Testis (tissue), 2 donors: Measurements from ENCODE around the gene PSD2.

Experiments
- POLR2A ChIP-seq: fragments of 450-650 bp; IDR thresholded peaks from one replicate; pipeline ENCODE4 v1.6.1; 2017; ENCODE audit warnings: antibody characterized with exemption, mild to moderate bottlenecking, moderate library complexity
- TF ChIP-seq, protein P1 (sequence below), 3 experiments: fragments of 450-650 bp in 2 of 3; fragments of 200-600 bp in 1 of 3; sonication (generic) in 1 of 3; IDR thresholded peaks; one replicate each; pipeline ENCODE4 v1.5.1; 2016 to 2019; ENCODE audit warnings: antibody characterized with exemption in 3 of 3, mild to moderate bottlenecking in 2 of 3, moderate library complexity in 1 of 3

DNA sequence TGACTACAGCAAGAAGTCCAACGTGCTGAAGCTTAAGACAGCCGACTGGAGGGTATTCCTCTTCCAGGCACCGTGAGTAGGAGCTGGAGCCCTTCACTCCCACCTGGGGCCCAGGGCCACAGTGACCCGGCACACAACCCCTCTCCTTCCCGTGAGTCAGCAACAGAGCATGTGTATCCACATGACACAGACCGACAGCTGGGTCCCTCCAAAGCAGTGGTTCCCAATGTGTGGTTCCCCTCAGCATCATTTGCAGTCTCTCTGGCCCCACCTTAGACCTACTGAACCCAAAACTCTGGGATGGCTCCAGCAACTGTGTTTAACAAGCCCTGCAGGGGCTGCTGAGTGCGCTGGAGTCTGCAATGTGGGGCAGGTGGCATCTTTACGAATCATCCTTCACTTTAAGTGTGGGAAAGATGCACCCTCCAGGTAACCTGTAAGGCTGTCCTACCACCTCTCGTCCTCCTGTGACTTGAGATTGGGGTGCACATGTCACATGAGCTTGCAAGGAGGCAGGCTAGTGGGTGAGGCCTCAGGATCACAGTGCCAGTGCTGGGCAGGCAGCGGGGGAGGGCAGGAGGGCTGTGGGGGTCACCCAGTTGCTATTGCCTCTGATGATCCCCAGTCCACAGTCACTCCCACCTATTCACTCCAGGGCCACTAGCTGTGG lies 42.2 kb downstream of the PSD2 start:
- no peak for TF ChIP-seq POLR2A
- TF ChIP-seq, protein P1, sequence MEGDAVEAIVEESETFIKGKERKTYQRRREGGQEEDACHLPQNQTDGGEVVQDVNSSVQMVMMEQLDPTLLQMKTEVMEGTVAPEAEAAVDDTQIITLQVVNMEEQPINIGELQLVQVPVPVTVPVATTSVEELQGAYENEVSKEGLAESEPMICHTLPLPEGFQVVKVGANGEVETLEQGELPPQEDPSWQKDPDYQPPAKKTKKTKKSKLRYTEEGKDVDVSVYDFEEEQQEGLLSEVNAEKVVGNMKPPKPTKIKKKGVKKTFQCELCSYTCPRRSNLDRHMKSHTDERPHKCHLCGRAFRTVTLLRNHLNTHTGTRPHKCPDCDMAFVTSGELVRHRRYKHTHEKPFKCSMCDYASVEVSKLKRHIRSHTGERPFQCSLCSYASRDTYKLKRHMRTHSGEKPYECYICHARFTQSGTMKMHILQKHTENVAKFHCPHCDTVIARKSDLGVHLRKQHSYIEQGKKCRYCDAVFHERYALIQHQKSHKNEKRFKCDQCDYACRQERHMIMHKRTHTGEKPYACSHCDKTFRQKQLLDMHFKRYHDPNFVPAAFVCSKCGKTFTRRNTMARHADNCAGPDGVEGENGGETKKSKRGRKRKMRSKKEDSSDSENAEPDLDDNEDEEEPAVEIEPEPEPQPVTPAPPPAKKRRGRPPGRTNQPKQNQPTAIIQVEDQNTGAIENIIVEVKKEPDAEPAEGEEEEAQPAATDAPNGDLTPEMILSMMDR (IDR thresholded peaks at IDR 0.05): no peak
